Measurements from ENCODE around the gene PLOD2. TPM values are rescaled to one million over a fixed set of nuclear protein-coding genes. Genes with fewer than 3 reads are reported as not detected.

Gene PLOD2
- total RNA-seq, 1 donor from 2014 or later = 28.0 TPM

DNA sequence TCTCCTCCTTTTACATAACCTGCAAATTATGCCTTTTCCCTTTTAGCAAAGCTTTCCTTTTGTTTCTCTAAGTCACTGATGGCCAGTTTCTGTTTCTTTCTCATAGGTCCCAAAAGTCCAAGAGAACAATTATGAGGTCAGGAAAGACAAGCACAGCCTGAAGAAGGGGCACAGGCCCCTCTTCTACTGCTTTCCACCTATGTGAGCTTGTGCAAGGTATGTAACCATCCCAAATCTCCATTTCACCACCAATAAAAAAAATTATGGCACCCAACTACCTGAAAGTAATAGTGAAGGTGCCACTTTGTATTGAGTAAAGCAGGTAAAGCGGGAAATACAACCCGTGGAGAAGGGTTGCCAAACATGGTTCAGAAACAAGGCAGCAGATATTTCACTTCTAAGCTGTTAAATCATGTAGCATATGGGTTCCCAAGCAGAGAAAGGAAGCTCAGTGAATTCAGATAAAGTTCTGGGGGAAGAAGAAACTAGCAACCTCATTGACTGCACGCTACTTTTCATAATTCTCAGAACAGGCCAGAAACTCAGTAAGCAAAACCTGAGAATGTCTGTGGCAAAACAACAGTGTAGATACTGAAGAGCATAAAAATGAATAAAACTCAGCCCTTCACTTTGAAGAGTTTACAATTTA is 4.2 kb downstream of the PLOD2 start:
- Mint-ChIP-seq H3K27me3 (ENCODE audit: unreplicated experiment) (no peaks in the 10 kb centered on the region), H3K9me3 (ENCODE audit: unreplicated experiment) (no peaks in the 10 kb centered on the region), H3K4me1 (ENCODE audit: unreplicated experiment) (peaks cover 35% of the 10 kb centered on the region), H3K4me3 (ENCODE audit: unreplicated experiment) (no peak overlapping the region), H3K27ac (ENCODE audit: unreplicated experiment) (peak overlapping the region; percentile 22), H3K36me3 (ENCODE audit: low read depth, unreplicated experiment) (no peaks in the 10 kb centered on the region)
- TF ChIP-seq, protein P1, sequence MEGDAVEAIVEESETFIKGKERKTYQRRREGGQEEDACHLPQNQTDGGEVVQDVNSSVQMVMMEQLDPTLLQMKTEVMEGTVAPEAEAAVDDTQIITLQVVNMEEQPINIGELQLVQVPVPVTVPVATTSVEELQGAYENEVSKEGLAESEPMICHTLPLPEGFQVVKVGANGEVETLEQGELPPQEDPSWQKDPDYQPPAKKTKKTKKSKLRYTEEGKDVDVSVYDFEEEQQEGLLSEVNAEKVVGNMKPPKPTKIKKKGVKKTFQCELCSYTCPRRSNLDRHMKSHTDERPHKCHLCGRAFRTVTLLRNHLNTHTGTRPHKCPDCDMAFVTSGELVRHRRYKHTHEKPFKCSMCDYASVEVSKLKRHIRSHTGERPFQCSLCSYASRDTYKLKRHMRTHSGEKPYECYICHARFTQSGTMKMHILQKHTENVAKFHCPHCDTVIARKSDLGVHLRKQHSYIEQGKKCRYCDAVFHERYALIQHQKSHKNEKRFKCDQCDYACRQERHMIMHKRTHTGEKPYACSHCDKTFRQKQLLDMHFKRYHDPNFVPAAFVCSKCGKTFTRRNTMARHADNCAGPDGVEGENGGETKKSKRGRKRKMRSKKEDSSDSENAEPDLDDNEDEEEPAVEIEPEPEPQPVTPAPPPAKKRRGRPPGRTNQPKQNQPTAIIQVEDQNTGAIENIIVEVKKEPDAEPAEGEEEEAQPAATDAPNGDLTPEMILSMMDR (IDR thresholded peaks at IDR 0.05; ENCODE audit: unreplicated experiment) = no peak
- no peak for DNase-seq (ENCODE audit: low spot score)

DNA sequence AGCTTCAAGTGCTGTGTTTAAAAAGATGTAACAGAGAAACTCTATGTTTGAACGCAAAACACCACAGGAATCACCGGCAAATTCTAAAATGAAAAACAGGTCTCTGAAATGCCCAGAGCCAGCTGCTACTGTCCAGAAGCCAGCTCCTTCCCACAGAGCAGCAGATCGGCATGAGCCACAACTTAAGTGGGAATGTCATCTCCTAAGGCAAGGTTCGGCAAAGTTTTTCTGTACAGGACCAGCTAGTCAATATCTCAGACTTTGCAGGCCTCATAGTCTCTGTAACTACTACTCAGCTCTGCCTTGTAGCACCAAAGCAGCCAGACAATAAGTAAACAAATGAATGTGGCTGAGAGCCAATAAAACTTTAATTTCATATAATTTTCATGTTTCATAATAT is 4.9 kb downstream of the PLOD2 start:
- no peak overlapping the region for H3K27ac Mint-ChIP-seq (ENCODE audit: unreplicated experiment)
- H3K9me3 Mint-ChIP-seq (ENCODE audit: unreplicated experiment) = no peaks in the 10 kb centered on the region
- H3K27me3 Mint-ChIP-seq (ENCODE audit: unreplicated experiment) = no peaks in the 10 kb centered on the region
- H3K4me3 Mint-ChIP-seq (ENCODE audit: unreplicated experiment) = no peak overlapping the region
- TF ChIP-seq, protein P1 (IDR thresholded peaks at IDR 0.05; ENCODE audit: unreplicated experiment) = no peak
- no peaks in the 10 kb centered on the region for H3K36me3 Mint-ChIP-seq (ENCODE audit: low read depth, unreplicated experiment)
- no peak for DNase-seq (ENCODE audit: low spot score)
- H3K4me1 Mint-ChIP-seq (ENCODE audit: unreplicated experiment) = peaks cover 31% of the 10 kb centered on the region

DNA sequence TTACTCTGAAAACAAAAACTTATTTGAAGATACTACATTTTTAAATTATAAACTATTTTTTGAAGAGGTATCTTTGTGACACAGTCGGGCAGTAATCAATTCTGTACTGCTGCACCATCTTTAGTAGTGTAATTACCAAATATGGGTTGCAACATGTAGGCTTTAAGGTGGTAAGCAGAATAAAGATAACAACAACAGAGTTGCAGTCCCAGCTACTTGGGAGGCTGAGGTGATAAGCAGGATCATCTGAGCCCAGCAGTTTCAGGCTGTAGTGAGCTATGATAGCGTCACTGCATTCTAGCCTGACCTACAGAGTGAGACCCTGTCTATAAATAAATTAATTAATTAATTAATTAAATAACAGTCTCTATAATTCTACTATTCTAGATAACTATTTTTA is 6.0 kb downstream of the PLOD2 start:
- Mint-ChIP-seq H3K9me3 (ENCODE audit: unreplicated experiment) (no peaks in the 10 kb centered on the region), H3K36me3 (ENCODE audit: low read depth, unreplicated experiment) (no peaks in the 10 kb centered on the region), H3K27ac (ENCODE audit: unreplicated experiment) (no peak overlapping the region), H3K27me3 (ENCODE audit: unreplicated experiment) (no peaks in the 10 kb centered on the region), H3K4me3 (ENCODE audit: unreplicated experiment) (no peak overlapping the region), H3K4me1 (ENCODE audit: unreplicated experiment) (peaks cover 30% of the 10 kb centered on the region)
- TF ChIP-seq, protein P1 (IDR thresholded peaks at IDR 0.05; ENCODE audit: unreplicated experiment) = no peak
- DNase-seq (ENCODE audit: low spot score) = no peak

DNA sequence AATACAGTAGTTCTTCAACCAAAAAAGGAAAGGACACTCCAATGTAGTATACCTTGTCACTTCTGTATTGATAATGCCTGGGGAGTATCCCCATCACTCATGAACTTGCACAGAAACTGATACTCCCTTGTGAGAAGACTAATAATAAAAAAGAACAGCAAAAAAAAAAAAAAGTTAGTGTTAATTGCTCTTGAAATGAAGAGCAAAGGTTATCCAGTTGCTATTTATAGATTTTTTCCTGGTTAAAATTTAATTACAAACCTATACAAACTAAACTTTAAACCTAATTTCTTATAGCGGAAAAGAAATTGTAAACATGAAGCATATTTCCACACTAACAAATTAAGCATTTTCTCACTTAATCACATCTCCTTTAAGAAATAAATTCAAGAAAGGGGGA is 6.7 kb downstream of the PLOD2 start:
- no peak overlapping the region for H3K4me3 Mint-ChIP-seq (ENCODE audit: unreplicated experiment)
- no peaks in the 10 kb centered on the region for H3K27me3 Mint-ChIP-seq (ENCODE audit: unreplicated experiment)
- no peaks in the 10 kb centered on the region for H3K36me3 Mint-ChIP-seq (ENCODE audit: low read depth, unreplicated experiment)
- DNase-seq (ENCODE audit: low spot score) = no peak
- no peaks in the 10 kb centered on the region for H3K9me3 Mint-ChIP-seq (ENCODE audit: unreplicated experiment)
- peaks cover 25% of the 10 kb centered on the region for H3K4me1 Mint-ChIP-seq (ENCODE audit: unreplicated experiment)
- TF ChIP-seq, protein P1 (IDR thresholded peaks at IDR 0.05; ENCODE audit: unreplicated experiment) = no peak
- no peak overlapping the region for H3K27ac Mint-ChIP-seq (ENCODE audit: unreplicated experiment)

DNA sequence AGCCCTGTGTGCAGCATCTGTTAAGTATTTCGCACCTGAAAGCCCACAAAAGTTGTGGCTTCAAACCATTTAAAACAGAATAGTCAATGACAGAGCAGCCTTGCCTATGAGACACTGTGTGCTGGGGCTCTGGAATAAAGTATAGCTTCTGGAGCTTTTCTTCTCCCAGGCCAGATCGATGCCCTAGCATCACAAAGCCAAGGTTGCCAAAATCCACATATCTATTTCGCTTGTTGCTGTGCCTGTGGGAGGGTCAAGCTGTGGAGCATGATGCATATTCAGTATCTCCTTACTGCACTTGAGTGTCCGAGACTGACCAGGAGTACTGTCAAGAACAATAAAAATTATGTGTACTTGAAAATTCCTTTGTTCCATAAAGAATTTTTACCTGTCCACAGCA is 7.6 kb downstream of the PLOD2 start:
- TF ChIP-seq, protein P1 (IDR thresholded peaks at IDR 0.05; ENCODE audit: unreplicated experiment) = no peak
- Mint-ChIP-seq H3K27ac (ENCODE audit: unreplicated experiment) (no peak overlapping the region), H3K36me3 (ENCODE audit: low read depth, unreplicated experiment) (no peaks in the 10 kb centered on the region), H3K27me3 (ENCODE audit: unreplicated experiment) (no peaks in the 10 kb centered on the region), H3K4me3 (ENCODE audit: unreplicated experiment) (no peak overlapping the region), H3K9me3 (ENCODE audit: unreplicated experiment) (no peaks in the 10 kb centered on the region), H3K4me1 (ENCODE audit: unreplicated experiment) (peaks cover 21% of the 10 kb centered on the region)
- DNase-seq (ENCODE audit: low spot score) = no peak
